ENCODE data around the gene KCNH3.
"Not testable (repeated sequence)": the region's sequence is repeated elsewhere in the genome, so short reads cannot be mapped to it uniquely, and the experiment has no call there.

KCNH3 gene, protein sequence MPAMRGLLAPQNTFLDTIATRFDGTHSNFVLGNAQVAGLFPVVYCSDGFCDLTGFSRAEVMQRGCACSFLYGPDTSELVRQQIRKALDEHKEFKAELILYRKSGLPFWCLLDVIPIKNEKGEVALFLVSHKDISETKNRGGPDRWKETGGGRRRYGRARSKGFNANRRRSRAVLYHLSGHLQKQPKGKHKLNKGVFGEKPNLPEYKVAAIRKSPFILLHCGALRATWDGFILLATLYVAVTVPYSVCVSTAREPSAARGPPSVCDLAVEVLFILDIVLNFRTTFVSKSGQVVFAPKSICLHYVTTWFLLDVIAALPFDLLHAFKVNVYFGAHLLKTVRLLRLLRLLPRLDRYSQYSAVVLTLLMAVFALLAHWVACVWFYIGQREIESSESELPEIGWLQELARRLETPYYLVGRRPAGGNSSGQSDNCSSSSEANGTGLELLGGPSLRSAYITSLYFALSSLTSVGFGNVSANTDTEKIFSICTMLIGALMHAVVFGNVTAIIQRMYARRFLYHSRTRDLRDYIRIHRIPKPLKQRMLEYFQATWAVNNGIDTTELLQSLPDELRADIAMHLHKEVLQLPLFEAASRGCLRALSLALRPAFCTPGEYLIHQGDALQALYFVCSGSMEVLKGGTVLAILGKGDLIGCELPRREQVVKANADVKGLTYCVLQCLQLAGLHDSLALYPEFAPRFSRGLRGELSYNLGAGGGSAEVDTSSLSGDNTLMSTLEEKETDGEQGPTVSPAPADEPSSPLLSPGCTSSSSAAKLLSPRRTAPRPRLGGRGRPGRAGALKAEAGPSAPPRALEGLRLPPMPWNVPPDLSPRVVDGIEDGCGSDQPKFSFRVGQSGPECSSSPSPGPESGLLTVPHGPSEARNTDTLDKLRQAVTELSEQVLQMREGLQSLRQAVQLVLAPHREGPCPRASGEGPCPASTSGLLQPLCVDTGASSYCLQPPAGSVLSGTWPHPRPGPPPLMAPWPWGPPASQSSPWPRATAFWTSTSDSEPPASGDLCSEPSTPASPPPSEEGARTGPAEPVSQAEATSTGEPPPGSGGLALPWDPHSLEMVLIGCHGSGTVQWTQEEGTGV

GRCh38 chr12:49538510-49539403, at the start of gene KCNH3:
Gene KCNH3, plus strand, starts transcription at chr12:49539030. Its CDS starts 387 bp downstream, at chr12:49539417.
- peak; percentile 82 for DNase-seq

GRCh38 chr12:49489154-49489553, 49.7 kb upstream of the KCNH3 start:
- no peak for DNase-seq

GRCh38 chr12:49489720-49490119, 49.1 kb upstream of the KCNH3 start:
- no peak for DNase-seq

GRCh38 chr12:49491823-49492222, 47.0 kb upstream of the KCNH3 start:
- DNase-seq, result no peak

DNA sequence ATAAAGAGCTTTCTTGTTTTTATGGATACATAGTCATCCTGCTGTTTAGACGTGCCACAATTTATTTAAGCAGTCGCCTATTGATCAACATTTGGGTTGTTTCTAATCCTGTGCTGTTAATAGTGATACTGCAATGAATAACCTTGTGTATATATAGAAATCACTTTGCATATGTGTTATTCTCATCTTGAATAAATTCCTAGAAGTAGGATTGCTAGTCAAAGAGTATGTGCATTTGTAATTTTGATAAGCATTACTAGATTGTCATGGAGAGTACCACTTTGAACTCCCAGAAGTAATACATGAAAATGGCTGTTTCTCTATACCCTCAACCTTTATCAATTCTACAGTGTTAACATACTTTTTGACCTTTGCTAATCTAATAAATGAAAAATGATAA, 44.9 kb upstream of the KCNH3 start:
- DNase-seq, result no peak

GRCh38 chr12:49496417-49497360, 42.1 kb upstream of the KCNH3 start:
- DNase-seq, result no peak

DNA sequence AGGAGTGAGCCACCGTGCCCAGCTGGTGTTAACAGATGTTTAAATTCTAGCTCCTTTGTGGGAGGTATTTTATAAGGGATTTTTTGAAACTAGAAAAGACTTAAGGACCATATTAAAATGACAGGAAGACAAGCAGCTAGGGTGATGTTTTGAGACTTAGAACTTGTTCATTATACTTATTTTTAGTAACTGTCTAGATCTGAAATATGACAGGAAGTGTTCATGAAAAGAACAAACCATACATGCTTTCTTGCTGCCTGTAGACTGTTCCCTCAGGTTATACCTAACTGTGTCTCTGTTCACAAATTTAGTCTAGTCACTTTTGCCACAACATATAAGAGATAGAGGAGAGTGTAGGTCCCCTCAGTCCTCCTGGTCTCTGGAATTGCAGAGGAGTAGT, 36.9 kb upstream of the KCNH3 start:
- DNase-seq, result no peak

DNA sequence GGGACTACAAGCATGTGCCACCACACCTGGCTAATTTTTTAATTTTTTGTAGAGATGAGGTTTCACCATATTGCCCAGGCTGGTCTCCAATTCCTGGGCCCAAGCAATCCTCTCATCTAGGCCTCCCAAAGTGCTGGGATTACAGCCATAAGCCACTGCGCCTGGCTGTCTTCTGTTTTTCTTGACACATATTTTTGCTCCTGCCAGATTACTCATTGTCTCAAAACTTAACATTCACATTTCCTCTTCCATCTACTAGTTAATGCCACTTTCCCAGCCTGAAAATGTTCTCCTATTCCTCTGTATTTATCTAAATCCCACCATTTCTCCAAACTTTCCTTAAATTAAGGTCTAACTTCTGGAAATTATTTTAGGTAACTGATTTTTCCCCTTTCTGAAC, 36.2 kb upstream of the KCNH3 start:
- DNase-seq, result no peak

GRCh38 chr12:49503674-49504180, 35.1 kb upstream of the KCNH3 start:
- no peak for DNase-seq

GRCh38 chr12:49505672-49506071, 33.2 kb upstream of the KCNH3 start:
- no peak for DNase-seq

DNA sequence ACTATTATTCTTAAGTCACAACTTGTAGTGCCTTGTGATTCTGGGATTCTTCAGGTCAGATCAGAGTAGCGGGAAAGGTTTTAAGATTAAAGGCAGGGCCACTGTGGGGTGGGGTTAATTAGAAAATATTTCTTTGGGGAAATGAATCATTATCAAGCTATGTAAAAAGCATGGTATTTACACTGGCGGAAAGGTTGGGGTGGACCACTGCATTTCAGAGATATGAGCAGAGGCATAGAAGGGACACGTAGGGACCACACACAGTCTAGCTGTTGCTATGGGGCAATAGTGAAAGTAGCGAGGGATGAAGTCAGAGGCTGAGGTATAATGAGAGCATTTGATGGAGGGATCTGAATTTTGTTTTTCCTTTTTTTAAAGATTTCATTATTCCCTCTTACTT, 31.7 kb upstream of the KCNH3 start:
- no peak for DNase-seq

- DNase-seq, result not testable (repeated sequence)
Observed at GRCh38 chr12:49509681-49510080, 29.1 kb upstream of the KCNH3 start.

DNA sequence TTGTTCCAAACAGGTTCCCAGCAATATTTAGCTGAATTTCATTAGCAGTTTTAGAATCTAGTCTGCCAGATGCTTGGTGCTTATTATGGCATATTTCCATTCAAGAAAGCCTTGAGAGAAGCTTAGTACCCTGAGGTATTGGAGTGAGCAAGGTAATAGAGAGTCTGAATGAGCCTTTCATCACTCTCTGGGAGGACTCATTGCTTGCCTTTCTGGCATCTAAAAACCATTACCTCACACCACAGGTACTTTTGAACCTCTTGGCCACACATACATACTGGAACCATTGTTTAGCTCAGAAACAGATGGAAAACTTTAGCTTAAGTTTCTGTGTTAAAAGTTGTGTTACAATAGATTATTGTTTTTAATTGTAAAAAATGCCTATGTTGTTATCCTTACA, 27.4 kb upstream of the KCNH3 start:
- DNase-seq, result no peak

- DNase-seq, result no peak
Observed at GRCh38 chr12:49512546-49512945, 26.3 kb upstream of the KCNH3 start.

DNA sequence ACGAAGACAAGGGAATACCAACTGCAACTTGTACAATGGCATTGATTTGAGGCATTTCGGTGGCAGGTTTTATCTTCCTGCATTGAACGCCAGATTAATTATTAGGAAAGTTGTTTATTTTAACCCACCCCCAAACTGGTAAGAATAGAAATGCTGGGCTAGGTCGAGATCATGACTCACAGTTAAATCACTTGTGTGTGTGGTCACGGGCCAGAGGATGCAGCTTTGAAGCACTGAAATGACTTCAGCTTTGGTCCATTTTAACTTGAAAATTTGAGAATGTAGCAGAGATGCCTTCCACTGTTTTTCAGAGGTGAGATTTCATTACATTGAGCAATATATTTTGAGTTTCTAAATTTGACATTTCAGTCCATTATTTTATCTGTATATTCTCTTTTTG, 23.6 kb upstream of the KCNH3 start:
- no peak for DNase-seq

DNA sequence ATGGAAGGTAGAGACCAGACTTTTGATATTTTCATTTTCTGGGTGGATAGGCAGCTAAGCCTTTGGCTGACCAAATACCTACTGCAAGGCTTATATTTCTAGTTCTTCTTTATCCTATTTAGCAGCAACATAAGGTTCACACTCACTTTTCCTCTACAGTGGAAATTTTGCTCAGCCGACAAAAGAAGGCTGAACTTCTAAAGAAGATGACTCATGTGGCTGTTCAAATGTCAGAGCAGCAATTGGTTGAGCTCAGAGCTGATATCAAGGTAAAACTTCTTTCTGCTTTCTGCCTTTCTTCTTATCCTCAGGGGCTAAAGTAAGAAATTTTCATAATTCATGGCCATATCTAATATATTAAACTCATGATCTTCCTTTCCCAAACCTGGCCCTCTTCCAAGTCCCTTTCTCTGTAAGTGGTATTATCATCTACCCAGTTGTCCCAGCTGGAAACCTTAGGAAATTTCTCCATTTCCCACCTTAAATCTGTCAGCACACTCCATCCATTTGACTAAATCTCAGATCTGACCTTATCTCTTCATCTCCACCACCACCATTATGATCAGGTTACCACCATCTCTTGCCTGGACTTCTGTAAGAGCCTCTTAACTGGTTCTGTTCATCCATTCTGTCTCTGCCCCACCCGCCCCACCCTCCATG, 19.8 kb upstream of the KCNH3 start:
- no peak for DNase-seq

DNA sequence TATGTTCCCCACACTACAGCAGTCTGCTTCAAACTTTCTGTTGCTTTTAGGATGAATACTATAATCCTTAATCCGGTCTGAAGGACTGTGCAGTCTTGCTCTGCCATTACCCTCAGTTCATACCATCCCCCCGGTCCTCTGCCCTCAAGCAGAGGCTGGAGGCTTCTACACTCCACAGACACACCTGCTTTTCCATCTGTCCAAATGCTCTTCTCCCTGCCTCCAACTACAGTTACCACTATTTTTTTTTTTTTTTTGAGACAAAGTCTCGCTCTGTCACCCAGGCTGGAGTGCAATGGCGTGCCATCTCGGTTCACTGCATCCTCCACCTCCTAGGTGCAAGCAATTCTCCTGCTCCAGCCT, 19.3 kb upstream of the KCNH3 start:
- no peak for DNase-seq

DNA sequence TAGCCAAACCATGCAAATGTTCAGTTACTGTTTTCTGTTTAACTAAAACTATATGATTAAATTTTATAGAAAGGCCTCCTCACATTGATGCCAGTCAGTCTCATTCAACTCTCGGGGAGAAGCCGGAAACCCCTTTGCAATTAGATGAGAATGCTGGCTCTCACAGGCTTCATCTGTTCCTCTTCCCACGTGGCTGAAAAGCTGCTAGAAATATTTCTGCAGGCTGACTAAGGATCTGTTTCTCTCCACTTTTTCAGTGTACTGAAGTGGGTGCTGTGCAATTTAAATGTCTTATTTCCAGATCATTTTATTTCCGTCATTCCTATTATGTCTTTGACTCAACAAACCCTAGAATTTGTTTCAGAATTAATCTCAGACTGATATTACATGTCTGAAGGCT, 17.4 kb upstream of the KCNH3 start:
- no peak for DNase-seq

GRCh38 chr12:49524660-49525324, 14.0 kb upstream of the KCNH3 start:
- DNase-seq, result no peak

DNA sequence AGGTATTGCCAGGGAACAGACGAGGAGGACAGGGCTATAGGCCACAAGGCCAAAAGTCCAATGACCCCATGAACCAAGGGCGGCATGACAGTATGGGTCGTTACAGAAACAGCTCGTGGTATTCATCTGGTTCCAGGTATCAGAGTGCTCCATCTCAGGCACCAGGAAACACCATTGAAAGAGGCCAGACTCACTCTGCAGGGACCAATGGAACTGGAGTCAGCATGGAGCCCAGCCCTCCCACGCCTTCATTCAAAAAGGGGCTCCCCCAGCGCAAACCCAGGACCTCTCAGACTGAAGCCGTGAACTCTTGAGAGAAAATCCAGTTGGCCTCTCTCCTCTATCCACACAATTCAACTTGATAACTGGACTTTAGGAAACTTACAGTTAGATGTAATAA, 12.9 kb upstream of the KCNH3 start:
- DNase-seq, result no peak

Data from stimulated activated CD4-positive, alpha-beta T cell treated with anti-CD3 and anti-CD28 coated beads, Interleukin-4, amount 100 ng/mL, for 1 hour (primary cell).